Head of caudate nucleus (tissue), 42 donors: Measurements from ENCODE around the gene OMG.
"Not testable (repeated sequence)": the region's sequence is repeated elsewhere in the genome, so short reads cannot be mapped to it uniquely, and the experiment has no call there.

Experiments
- DNase-seq, 42 donors: peaks; one replicate each; pipeline versions ENCODE4 v3.0.0 to v3.0.0-alpha.2; 2020 to 2021; ENCODE audit warnings: mixed read lengths in 7 of 42
- intact Hi-C: fragments of 100-400 bp; cut with DNase I; formaldehyde crosslinking; loops from one replicate; pipeline ENCODE4 v1.15.0; 2022

OMG gene

GRCh38 chr17:31272803-31273202, 24.2 kb downstream of the OMG start:
- intact Hi-C loops: no loop called here
- DNase-seq: no peak

- DNase-seq: no peak
- intact Hi-C loops: no loop called here
Measured at GRCh38 chr17:31272236-31272635, 24.8 kb downstream of the OMG start.

GRCh38 chr17:31269578-31269983, 27.5 kb downstream of the OMG start:
- intact Hi-C loops: no loop called here
- no peak for DNase-seq

- DNase-seq: no peak
- intact Hi-C loops: no loop called here
Measured at GRCh38 chr17:31269036-31269577, 27.9 kb downstream of the OMG start.

- intact Hi-C loops: no loop called here
- no peak for DNase-seq
Measured at GRCh38 chr17:31266042-31266441, 31.0 kb downstream of the OMG start.

- intact Hi-C loops, DNase-seq: not testable (repeated sequence)
Measured at GRCh38 chr17:31262923-31263322, 34.1 kb downstream of the OMG start.

GRCh38 chr17:31261601-31262000, 35.4 kb downstream of the OMG start:
- DNase-seq: no peak
- intact Hi-C loops: no loop called here

GRCh38 chr17:31260151-31260550, 36.9 kb downstream of the OMG start:
- intact Hi-C loops: no loop called here

GRCh38 chr17:31256936-31257335, 40.1 kb downstream of the OMG start:
- DNase-seq: no peak

More at GRCh38 chr17:31260151-31260550, 36.9 kb downstream of the OMG start:
- no peak for DNase-seq

GRCh38 chr17:31254654-31255053, 42.4 kb downstream of the OMG start:
- DNase-seq: no peak
- intact Hi-C loops: no loop called here

More at GRCh38 chr17:31256936-31257335, 40.1 kb downstream of the OMG start:
- intact Hi-C loops: no loop called here

- no peak for DNase-seq
- intact Hi-C loops: no loop called here
Measured at GRCh38 chr17:31252741-31253140, 44.3 kb downstream of the OMG start.

GRCh38 chr17:31251970-31252328, 45.1 kb downstream of the OMG start:
- DNase-seq: no peak
- intact Hi-C loops: no loop called here

GRCh38 chr17:31251105-31251969, 45.7 kb downstream of the OMG start:
- no peak for DNase-seq
- intact Hi-C loops: no loop called here

GRCh38 chr17:31250229-31250628, 46.8 kb downstream of the OMG start:
- DNase-seq: no peak
- intact Hi-C loops: no loop called here

- DNase-seq: peak in 2 of 42 donors; percentile 6 to 20
Measured at GRCh38 chr17:31249835-31250141, 47.3 kb downstream of the OMG start.

GRCh38 chr17:31248986-31249834, 47.8 kb downstream of the OMG start:
- DNase-seq: no peak
- intact Hi-C loops: no loop called here

More at GRCh38 chr17:31249835-31250141, 47.3 kb downstream of the OMG start:
- intact Hi-C loops: no loop called here
